Right lobe of liver (tissue), 6 donors: ENCODE data around the gene PTPN3. TPM values are rescaled to one million over a fixed set of nuclear protein-coding genes. Genes with fewer than 3 reads are reported as not detected.

Experiments used
- ATAC-seq, 4 donors: fragments of 200-7000 bp; cut with Tn5 transposase; one replicate each; pipeline ENCODE4 v1.9.1; 2020; ENCODE audit warnings: mild to moderate bottlenecking in 4 of 4, moderate library complexity in 4 of 4
- DNase-seq, 3 donors: peaks; one replicate each; pipeline ENCODE4 v3.0.0-alpha.2; 2020
- H3K27ac ChIP-seq, 3 donors: fragments of 200-600 bp; one replicate each; pipeline ENCODE4 v1.8.0; 2022
- H3K27me3 ChIP-seq, 2 donors: fragments of 200-600 bp; one replicate each; pipeline ENCODE4 v1.8.0; 2022
- H3K36me3 ChIP-seq, 4 donors: fragments of 200-600 bp; sonication (generic) in 1 of 4; one replicate each; pipeline versions ENCODE4 v1.5.1 to v1.8.0; 2017 to 2022; ENCODE audit warnings: control low read depth in 1 of 4
- H3K4me1 ChIP-seq, 4 donors: fragments of 200-600 bp; sonication (generic) in 1 of 4; one replicate each; pipeline versions ENCODE4 v1.5.1 to v1.8.0; 2017 to 2022; ENCODE audit warnings: control low read depth in 1 of 4
- H3K4me3 ChIP-seq, 3 donors: fragments of 200-600 bp; one replicate each; pipeline ENCODE4 v1.8.0; 2022
- H3K9me3 ChIP-seq, 4 donors: fragments of 200-600 bp; sonication (generic) in 1 of 4; one replicate each; pipeline versions ENCODE4 v1.5.1 to v1.8.0; 2017 to 2022; ENCODE audit warnings: control low read depth in 1 of 4
- POLR2A ChIP-seq: fragments of 450-650 bp; IDR thresholded peaks from one replicate; pipeline ENCODE4 v1.6.1; 2017; ENCODE audit warnings: antibody characterized with exemption, mild to moderate bottlenecking
- WGBS: methylation state at CpG from one replicate; pipeline ENCODE4 v1.1.6; 2018; ENCODE audit warnings: low coverage, low lambda C conversion rate; ENCODE audit not compliant: insufficient coverage; ENCODE audit errors: missing lambda C conversion rate; 5-methylcytosine and 5-hydroxymethylcytosine counted together
- intact Hi-C, 2 donors: fragments of 100-400 bp; cut with DNase I; formaldehyde crosslinking; loops; one replicate each; pipeline versions ENCODE4 v1.11.2 to v1.14.1; 2022
- total RNA-seq, 6 experiments: library from RNA; depleted of rRNA in 2 of 6; stranded (reverse); fragments of >200 nt in 2 of 6; fragmentation: NEBNext Ultra II Directional in 3 of 6; extraction: Animal tissue kit (Norgen Biotek cat#: 25700) in 3 of 6; gene quantifications; one replicate each; pipeline versions ENCODE4 v1.1.0 to v1.2.4, GENCODE V29; 2016 to 2023
- TF ChIP-seq, protein P1 (sequence below), 4 donors: fragments of 200-600 bp in 3 of 4; fragments of 450-650 bp in 1 of 4; IDR thresholded peaks; one replicate each; pipeline versions ENCODE4 v1.5.1 to v1.8.0; 2016 to 2022; ENCODE audit warnings: antibody characterized with exemption in 4 of 4, mild to moderate bottlenecking in 2 of 4
- donor health status: DM: no; HTN: yes; CAD: no.
- donor health status: DM: no; HTN: no; CAD: no.
- donor health status: DM: no; HTN: no; CAD: no.
- donor health status: DM: no; HTN: yes; CAD: no.
- donor health status: DM: no; HTN: yes; CAD: no.

PTPN3 gene
- total RNA-seq, 6 experiments from 2014 or later = 15.0 to 33.3 (median 30.0) TPM

DNA sequence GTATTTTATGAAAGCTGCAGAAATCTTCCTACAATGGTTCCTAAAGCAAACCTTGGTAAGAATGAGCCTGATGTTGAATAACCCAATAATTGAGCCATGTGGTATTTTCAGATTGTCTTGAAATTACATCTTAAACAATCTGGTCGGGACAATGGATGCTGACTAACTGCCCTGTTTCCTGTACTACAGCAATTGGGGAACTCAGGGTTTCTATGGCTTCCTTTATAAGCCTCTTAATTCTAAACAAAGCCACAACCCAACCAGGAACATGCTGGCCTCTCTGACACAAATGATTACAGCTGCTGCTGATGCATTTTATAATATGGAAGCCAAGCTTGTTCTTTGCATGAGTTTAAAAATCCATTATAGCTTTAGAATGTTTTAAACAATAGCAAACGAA is 30.2 kb downstream of the PTPN3 start:
- H3K27ac ChIP-seq = no peak overlapping the region
- peaks cover 0 to 31% (median 7%) of the 10 kb centered on the region in 4 donors for H3K4me1 ChIP-seq
- no peaks in the 10 kb centered on the region for H3K36me3 ChIP-seq
- ATAC-seq = no peak
- no peaks in the 10 kb centered on the region for H3K9me3 ChIP-seq
- TF ChIP-seq POLR2A = no peak
- TF ChIP-seq, protein P1, sequence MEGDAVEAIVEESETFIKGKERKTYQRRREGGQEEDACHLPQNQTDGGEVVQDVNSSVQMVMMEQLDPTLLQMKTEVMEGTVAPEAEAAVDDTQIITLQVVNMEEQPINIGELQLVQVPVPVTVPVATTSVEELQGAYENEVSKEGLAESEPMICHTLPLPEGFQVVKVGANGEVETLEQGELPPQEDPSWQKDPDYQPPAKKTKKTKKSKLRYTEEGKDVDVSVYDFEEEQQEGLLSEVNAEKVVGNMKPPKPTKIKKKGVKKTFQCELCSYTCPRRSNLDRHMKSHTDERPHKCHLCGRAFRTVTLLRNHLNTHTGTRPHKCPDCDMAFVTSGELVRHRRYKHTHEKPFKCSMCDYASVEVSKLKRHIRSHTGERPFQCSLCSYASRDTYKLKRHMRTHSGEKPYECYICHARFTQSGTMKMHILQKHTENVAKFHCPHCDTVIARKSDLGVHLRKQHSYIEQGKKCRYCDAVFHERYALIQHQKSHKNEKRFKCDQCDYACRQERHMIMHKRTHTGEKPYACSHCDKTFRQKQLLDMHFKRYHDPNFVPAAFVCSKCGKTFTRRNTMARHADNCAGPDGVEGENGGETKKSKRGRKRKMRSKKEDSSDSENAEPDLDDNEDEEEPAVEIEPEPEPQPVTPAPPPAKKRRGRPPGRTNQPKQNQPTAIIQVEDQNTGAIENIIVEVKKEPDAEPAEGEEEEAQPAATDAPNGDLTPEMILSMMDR (IDR thresholded peaks at IDR 0.05) = no peak
- DNase-seq = no peak
- H3K27me3 ChIP-seq = no peaks in the 10 kb centered on the region
- 48% methylated on average over 2 of the region's 2 CpGs for WGBS
- intact Hi-C loops = loop anchor here in 1 of 2 donors (10.0 kb wide), 1 partner anchor 57 kb away; no protein-coding TSS in a partner anchor
- H3K4me3 ChIP-seq = no peak overlapping the region

DNA sequence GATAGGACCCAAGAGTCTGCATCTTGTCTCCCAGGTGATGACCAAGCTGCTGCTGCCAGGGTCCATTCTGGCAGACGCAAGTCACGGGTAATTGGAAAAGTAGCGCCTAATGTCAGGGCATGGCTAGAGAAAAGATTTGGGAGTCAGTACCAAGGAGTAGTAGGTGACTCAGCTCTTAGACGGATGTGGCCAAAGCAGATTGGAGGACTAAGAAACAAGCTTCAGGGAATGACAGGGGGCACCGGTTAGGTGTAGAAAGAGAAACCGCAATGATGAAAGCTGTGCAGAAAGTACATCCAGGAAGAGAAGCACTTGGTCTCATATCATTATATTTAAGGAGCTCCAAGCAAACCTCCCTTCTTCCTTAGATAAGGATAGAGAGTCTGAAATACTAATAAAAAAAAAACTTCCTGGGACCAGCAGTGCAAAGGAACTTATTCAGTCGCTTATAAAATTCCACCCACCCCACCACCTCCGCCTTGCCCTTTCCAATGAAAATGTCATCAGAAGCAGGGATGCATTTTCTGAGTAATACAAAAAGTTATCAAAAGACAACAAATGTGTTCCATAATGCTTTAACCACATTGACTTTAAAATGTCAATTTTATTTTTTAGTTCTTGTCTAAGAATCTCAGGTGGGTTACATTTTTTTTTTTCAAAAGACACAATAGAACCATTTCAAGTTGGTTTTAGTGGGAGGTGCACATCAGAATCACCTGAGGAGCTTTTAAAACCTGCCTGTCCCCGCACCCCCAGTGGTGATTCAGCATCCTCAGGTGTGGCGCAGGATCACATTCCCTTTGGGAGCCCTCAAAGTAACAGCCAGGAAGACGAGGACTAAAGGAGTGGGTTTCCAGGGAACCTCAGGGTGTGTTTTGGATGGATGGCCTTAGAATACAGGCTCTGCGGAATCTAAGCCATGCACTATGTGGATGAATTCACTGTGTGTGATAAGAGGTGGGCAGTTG is 31.2 kb downstream of the PTPN3 start:
- ATAC-seq = no peak
- H3K27ac ChIP-seq = no peak overlapping the region
- peaks cover 0 to 27% (median 7%) of the 10 kb centered on the region in 4 donors for H3K4me1 ChIP-seq
- H3K9me3 ChIP-seq = no peaks in the 10 kb centered on the region
- H3K4me3 ChIP-seq = no peak overlapping the region
- intact Hi-C loops = loop anchor here in 1 of 2 donors (10.0 kb wide), 1 partner anchor 58 kb away; no protein-coding TSS in a partner anchor
- peaks cover 0 to 3% (median 0%) of the 10 kb centered on the region in 4 donors for H3K36me3 ChIP-seq
- TF ChIP-seq, protein P1 (IDR thresholded peaks at IDR 0.05) = no peak
- TF ChIP-seq POLR2A = no peak
- H3K27me3 ChIP-seq = no peaks in the 10 kb centered on the region
- 89% methylated on average over 12 of the region's 12 CpGs for WGBS
- no peak for DNase-seq

DNA sequence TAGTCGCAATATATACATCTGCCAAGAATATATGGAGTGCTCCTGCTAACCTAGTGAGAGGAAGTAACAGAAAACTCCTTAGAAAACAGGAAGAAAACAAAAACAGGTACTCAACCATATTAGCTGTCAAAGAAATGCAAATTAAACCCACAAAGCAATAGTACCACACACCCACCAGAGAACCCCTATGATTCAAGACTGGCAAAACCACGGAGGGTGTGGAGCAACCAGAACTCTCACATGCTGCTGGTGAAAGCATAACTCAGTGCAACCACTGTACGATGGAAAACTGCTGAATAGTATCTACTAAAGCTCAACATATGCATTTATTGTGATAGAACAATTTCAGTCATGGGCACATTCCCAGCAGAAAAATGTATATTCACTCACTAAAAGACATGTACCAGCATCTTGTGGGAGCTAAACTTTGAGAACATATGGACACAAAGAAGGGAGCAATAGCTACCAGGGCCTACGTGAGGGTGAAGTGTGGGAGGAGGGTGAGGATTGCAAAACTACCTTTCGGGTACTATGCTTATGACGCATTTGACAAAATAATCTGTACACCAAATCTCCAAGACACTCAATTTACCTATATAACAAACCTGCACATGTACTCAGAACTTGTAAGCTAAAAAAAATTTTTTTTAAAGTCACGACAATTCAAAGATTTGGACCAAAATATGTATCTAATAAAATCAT is 34.0 kb downstream of the PTPN3 start:
- WGBS = 66% methylated on average over 7 of the region's 7 CpGs
- TF ChIP-seq, protein P1 (IDR thresholded peaks at IDR 0.05) = no peak
- no peak for TF ChIP-seq POLR2A
- Histone ChIP-seq H3K4me1 (peaks cover 0 to 2% (median under 1%) of the 10 kb centered on the region in 4 donors), H3K36me3 (peaks cover 0 to 5% (median 2%) of the 10 kb centered on the region in 4 donors), H3K9me3 (no peaks in the 10 kb centered on the region), H3K4me3 (no peak overlapping the region), H3K27me3 (no peaks in the 10 kb centered on the region), H3K27ac (no peak overlapping the region)
- DNase-seq (no peak), ATAC-seq (no peak)
- intact Hi-C loops = loop anchor here in 1 of 2 donors (10.0 kb wide), 1 partner anchor 61 kb away; no protein-coding TSS in a partner anchor

DNA sequence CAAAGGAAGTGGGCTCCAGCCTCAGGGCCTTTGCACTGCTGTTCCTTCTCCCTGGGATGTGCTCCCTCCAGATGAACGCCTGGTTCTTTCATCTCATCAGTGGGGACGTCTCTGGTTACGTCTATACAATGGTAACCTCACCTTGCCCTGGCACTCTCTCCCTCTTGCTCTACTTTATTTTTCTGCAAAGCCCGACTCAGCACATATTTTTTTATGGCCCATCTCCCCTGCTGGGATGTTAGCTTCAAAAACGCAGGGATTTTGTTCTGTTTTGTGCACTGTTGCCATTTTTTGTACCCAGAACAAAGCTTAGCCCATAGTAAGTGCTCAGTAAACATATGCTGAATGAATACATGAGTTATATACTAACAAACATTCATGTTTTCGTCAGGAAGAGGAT is 37.5 kb downstream of the PTPN3 start:
- no peaks in the 10 kb centered on the region for H3K27me3 ChIP-seq
- no peak overlapping the region for H3K27ac ChIP-seq
- peaks cover 0 to 17% (median 7%) of the 10 kb centered on the region in 4 donors for H3K36me3 ChIP-seq
- no peaks in the 10 kb centered on the region for H3K9me3 ChIP-seq
- WGBS = 80% methylated on average over 6 of the region's 6 CpGs
- ATAC-seq = no peak
- intact Hi-C loops = loop anchor here in 1 of 2 donors (10.0 kb wide), 1 partner anchor 64 kb away; no protein-coding TSS in a partner anchor
- peaks cover 0 to 2% (median 0%) of the 10 kb centered on the region in 4 donors for H3K4me1 ChIP-seq
- DNase-seq = no peak
- H3K4me3 ChIP-seq = no peak overlapping the region
- TF ChIP-seq, protein P1 (IDR thresholded peaks at IDR 0.05) = no peak
- no peak for TF ChIP-seq POLR2A
